Measurements from ENCODE around the gene APCDD1L. TPM values are rescaled to one million over a fixed set of nuclear protein-coding genes. Genes with fewer than 3 reads are reported as not detected.
"Not testable (repeated sequence)": the region's sequence is repeated elsewhere in the genome, so short reads cannot be mapped to it uniquely, and the experiment has no call there.

Gene APCDD1L
- polyA plus RNA-seq, 1 donor from 2014 or later, result 0.06 TPM

- peak overlapping the region in 1 of 3 donors; percentile 26 for H3K27ac Mint-ChIP-seq
Measured at GRCh38 chr20:58549231-58550209, 34.3 kb upstream of the APCDD1L start.

GRCh38 chr20:58547623-58548475 is 32.6 kb upstream of the APCDD1L start:
- Mint-ChIP-seq H3K9me3 (no peaks in the 10 kb centered on the region), H3K27me3 (peaks cover 13% of the 10 kb centered on the region), H3K36me3 (no peaks in the 10 kb centered on the region), H3K27ac (no peak overlapping the region), H3K4me3 (no peak overlapping the region), H3K4me1 (no peaks in the 10 kb centered on the region)

More at GRCh38 chr20:58549231-58550209, 34.3 kb upstream of the APCDD1L start:
- H3K4me3 Mint-ChIP-seq, result no peak overlapping the region
- H3K4me1 Mint-ChIP-seq, result no peaks in the 10 kb centered on the region
- peaks cover 18% of the 10 kb centered on the region for H3K27me3 Mint-ChIP-seq
- H3K36me3 Mint-ChIP-seq, result no peaks in the 10 kb centered on the region
- no peaks in the 10 kb centered on the region for H3K9me3 Mint-ChIP-seq

- Mint-ChIP-seq H3K36me3 (no peaks in the 10 kb centered on the region), H3K27ac (no peak overlapping the region)
Measured at GRCh38 chr20:58546756-58547622, 31.8 kb upstream of the APCDD1L start.

GRCh38 chr20:58546416-58546711 is 31.2 kb upstream of the APCDD1L start:
- Mint-ChIP-seq H3K4me1 (no peaks in the 10 kb centered on the region), H3K9me3 (no peaks in the 10 kb centered on the region), H3K27me3 (peaks cover 11% of the 10 kb centered on the region), H3K27ac (no peak overlapping the region), H3K4me3 (no peak overlapping the region), H3K36me3 (no peaks in the 10 kb centered on the region)

More at GRCh38 chr20:58546756-58547622, 31.8 kb upstream of the APCDD1L start:
- Mint-ChIP-seq H3K27me3 (peaks cover 12% of the 10 kb centered on the region), H3K4me1 (no peaks in the 10 kb centered on the region), H3K4me3 (no peak overlapping the region), H3K9me3 (no peaks in the 10 kb centered on the region)

GRCh38 chr20:58545565-58546415 is 30.6 kb upstream of the APCDD1L start:
- no peaks in the 10 kb centered on the region for H3K4me1 Mint-ChIP-seq
- no peaks in the 10 kb centered on the region for H3K36me3 Mint-ChIP-seq
- H3K9me3 Mint-ChIP-seq, result no peaks in the 10 kb centered on the region
- no peak overlapping the region for H3K27ac Mint-ChIP-seq
- H3K4me3 Mint-ChIP-seq, result no peak overlapping the region
- peaks cover 12% of the 10 kb centered on the region for H3K27me3 Mint-ChIP-seq

- no peaks in the 10 kb centered on the region for H3K36me3 Mint-ChIP-seq
- no peak overlapping the region for H3K4me3 Mint-ChIP-seq
- H3K4me1 Mint-ChIP-seq, result no peaks in the 10 kb centered on the region
- peaks cover 15% of the 10 kb centered on the region for H3K27me3 Mint-ChIP-seq
- no peaks in the 10 kb centered on the region for H3K9me3 Mint-ChIP-seq
- H3K27ac Mint-ChIP-seq, result no peak overlapping the region
Measured at GRCh38 chr20:58544891-58545290, 29.7 kb upstream of the APCDD1L start.

GRCh38 chr20:58544286-58544685 is 29.1 kb upstream of the APCDD1L start:
- no peaks in the 10 kb centered on the region for H3K4me1 Mint-ChIP-seq
- peaks cover 0 to 2% (median 2%) of the 10 kb centered on the region in 3 donors for H3K9me3 Mint-ChIP-seq
- no peak overlapping the region for H3K4me3 Mint-ChIP-seq
- no peak overlapping the region for H3K27ac Mint-ChIP-seq
- no peaks in the 10 kb centered on the region for H3K36me3 Mint-ChIP-seq
- peaks cover 17% of the 10 kb centered on the region for H3K27me3 Mint-ChIP-seq

- Mint-ChIP-seq H3K36me3 (peaks cover under 1% of the 10 kb centered on the region), H3K9me3 (peaks cover 3 to 6% (median 5%) of the 10 kb centered on the region in 3 donors), H3K4me1 (no peaks in the 10 kb centered on the region), H3K27ac (no peak overlapping the region), H3K4me3 (no peak overlapping the region), H3K27me3 (peaks cover 17% of the 10 kb centered on the region)
Measured at GRCh38 chr20:58543274-58543673, 28.1 kb upstream of the APCDD1L start.

GRCh38 chr20:58542411-58543095 is 27.4 kb upstream of the APCDD1L start:
- H3K9me3 Mint-ChIP-seq, result peaks cover 9 to 13% (median 12%) of the 10 kb centered on the region in 3 donors
- H3K27me3 Mint-ChIP-seq, result peaks cover 17% of the 10 kb centered on the region
- H3K4me1 Mint-ChIP-seq, result no peaks in the 10 kb centered on the region
- H3K36me3 Mint-ChIP-seq, result peaks cover 4% of the 10 kb centered on the region
- no peak overlapping the region for H3K27ac Mint-ChIP-seq
- H3K4me3 Mint-ChIP-seq, result no peak overlapping the region

GRCh38 chr20:58542034-58542410 is 26.8 kb upstream of the APCDD1L start:
- not testable (repeated sequence) for H3K4me1 Mint-ChIP-seq, H3K36me3 Mint-ChIP-seq, H3K27ac Mint-ChIP-seq, H3K4me3 Mint-ChIP-seq
- Mint-ChIP-seq H3K27me3 (peaks cover 13% of the 10 kb centered on the region), H3K9me3 (peaks cover 11 to 16% (median 15%) of the 10 kb centered on the region in 3 donors)

- Mint-ChIP-seq H3K27ac (no peak overlapping the region), H3K36me3 (peaks cover 5% of the 10 kb centered on the region), H3K4me3 (no peak overlapping the region), H3K4me1 (no peaks in the 10 kb centered on the region), H3K9me3 (peaks cover 13 to 25% (median 15%) of the 10 kb centered on the region in 3 donors), H3K27me3 (peaks cover 13% of the 10 kb centered on the region)
Measured at GRCh38 chr20:58538752-58539151, 23.6 kb upstream of the APCDD1L start.

- no peak overlapping the region for H3K27ac Mint-ChIP-seq
- H3K4me1 Mint-ChIP-seq, result no peaks in the 10 kb centered on the region
- peaks cover 13% of the 10 kb centered on the region for H3K27me3 Mint-ChIP-seq
- peaks cover 5% of the 10 kb centered on the region for H3K36me3 Mint-ChIP-seq
- peaks cover 15 to 28% (median 18%) of the 10 kb centered on the region in 3 donors for H3K9me3 Mint-ChIP-seq
- H3K4me3 Mint-ChIP-seq, result no peak overlapping the region
Measured at GRCh38 chr20:58537831-58538230, 22.6 kb upstream of the APCDD1L start.

GRCh38 chr20:58536289-58536688 is 21.1 kb upstream of the APCDD1L start:
- Mint-ChIP-seq H3K27me3 (peaks cover 10% of the 10 kb centered on the region), H3K9me3 (peaks cover 24 to 33% (median 28%) of the 10 kb centered on the region in 3 donors), H3K36me3 (peaks cover 8% of the 10 kb centered on the region), H3K4me3 (peak overlapping the region in 1 of 4 donors; percentile 43), H3K4me1 (no peaks in the 10 kb centered on the region), H3K27ac (no peak overlapping the region)

Measured in IgD-negative memory B cell (primary cell).